ENCODE measurements around the gene PLA2G3. TPM values are rescaled to one million over a fixed set of nuclear protein-coding genes. Genes with fewer than 3 reads are reported as not detected.

PLA2G3 gene
- total and polyA plus RNA-seq, 9 donors, result 0.13 TPM; not detected in 8

DNA sequence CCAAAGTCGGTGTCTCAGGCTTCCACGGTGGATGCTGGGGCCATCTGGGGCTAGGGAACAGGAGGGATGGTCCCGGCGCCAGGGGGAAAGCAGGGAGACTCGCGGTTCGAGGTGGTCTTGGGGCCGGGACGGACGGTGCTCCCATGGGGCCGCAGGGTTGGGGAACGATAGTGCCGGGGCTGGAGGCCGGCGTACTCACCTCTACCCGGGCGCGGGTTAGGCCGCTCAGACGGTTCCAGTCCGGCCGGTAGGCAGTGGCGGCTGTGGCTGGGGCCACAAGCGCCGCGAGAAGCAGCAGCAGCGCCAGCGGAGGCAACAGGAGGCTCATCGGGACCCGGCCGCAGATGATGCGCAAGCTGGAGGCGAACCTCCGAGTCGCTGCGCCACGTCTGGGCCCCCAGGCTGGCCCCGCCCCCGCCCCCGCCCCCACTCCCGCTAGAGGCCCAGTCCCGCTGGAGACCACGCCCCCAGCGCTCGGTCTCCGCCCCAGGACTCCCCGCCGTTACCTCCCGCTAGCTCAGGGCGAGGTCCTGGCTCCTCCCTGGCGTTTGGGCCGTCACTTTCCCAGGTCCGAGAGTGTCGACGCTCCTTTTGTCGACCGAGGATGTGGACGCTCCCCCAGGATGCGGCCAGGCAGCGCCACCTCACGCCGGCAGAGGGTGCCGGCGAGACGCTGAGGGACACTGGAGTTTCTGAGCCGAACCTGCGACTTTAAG, 33.0 kb downstream of the PLA2G3 start, which contains the start of gene SELENOM:
Gene SELENOM, minus strand, starts transcription at position 391 of the 716 bp plus-strand sequence. Its CDS starts 63 bp downstream, at position 328.
- peaks cover 11% of the 10 kb centered on the region for H3K4me1 ChIP-seq (ENCODE audit: insufficient read depth)
- H3K36me3 ChIP-seq, result no peaks in the 10 kb centered on the region
- TF ChIP-seq, protein P1, sequence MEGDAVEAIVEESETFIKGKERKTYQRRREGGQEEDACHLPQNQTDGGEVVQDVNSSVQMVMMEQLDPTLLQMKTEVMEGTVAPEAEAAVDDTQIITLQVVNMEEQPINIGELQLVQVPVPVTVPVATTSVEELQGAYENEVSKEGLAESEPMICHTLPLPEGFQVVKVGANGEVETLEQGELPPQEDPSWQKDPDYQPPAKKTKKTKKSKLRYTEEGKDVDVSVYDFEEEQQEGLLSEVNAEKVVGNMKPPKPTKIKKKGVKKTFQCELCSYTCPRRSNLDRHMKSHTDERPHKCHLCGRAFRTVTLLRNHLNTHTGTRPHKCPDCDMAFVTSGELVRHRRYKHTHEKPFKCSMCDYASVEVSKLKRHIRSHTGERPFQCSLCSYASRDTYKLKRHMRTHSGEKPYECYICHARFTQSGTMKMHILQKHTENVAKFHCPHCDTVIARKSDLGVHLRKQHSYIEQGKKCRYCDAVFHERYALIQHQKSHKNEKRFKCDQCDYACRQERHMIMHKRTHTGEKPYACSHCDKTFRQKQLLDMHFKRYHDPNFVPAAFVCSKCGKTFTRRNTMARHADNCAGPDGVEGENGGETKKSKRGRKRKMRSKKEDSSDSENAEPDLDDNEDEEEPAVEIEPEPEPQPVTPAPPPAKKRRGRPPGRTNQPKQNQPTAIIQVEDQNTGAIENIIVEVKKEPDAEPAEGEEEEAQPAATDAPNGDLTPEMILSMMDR (IDR thresholded peaks at IDR 0.05), result peak; percentile 91 to 97 (median 92)
- TF ChIP-seq POLR2A (IDR thresholded peaks at IDR 0.05), result peak; percentile 95
- TF ChIP-seq EP300 (IDR thresholded peaks at IDR 0.05), result no peak
- 0 to 2% (median 0%) methylated on average over 40 to 67 of the region's 67 CpGs for WGBS, 3 donors
- H3K4me3 ChIP-seq, result peak within 1 kb of the TSS; percentile 84
- peak within 1 kb of the TSS; percentile 84 to 95 for H3K27ac ChIP-seq
- DNase-seq, result peak; percentile 97 to 98 (median 98)
- H3K9me3 ChIP-seq, result no peaks in the 10 kb centered on the region
- intact Hi-C loops (cut with DNase I), result loop anchor here in 1 of 4 donors (10.0 kb wide), 2 partner anchors 127 to 833 kb away; no protein-coding TSS in a partner anchor
- no peaks in the 10 kb centered on the region for H3K27me3 ChIP-seq

DNA sequence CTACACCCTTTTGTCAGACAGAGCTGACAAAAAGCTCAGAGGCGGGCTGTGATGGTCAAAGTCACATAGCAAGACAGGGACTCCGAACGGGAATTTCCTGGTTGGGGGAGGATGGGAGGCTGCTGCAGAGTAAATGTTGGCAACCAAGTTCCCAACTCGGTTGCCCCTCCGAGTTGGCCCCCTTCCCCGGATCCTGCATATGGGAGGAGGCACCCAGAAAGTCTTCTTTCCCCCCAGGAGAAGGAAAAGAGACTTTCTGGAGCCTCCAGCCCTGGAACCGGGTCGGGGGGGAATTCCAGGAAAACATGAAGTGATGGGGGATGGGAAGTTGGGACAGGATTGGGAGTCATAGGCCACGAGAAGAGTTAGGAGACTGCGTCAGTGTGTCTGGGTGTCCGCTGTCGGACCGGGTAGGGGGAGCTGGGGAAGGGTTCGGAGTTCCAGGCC, 33.6 kb downstream of the PLA2G3 start:
- Histone ChIP-seq H3K9me3 (no peaks in the 10 kb centered on the region), H3K4me1 (ENCODE audit: insufficient read depth) (peaks cover 11% of the 10 kb centered on the region), H3K27ac (peak overlapping the region; percentile 84 to 95), H3K36me3 (no peaks in the 10 kb centered on the region), H3K27me3 (no peaks in the 10 kb centered on the region), H3K4me3 (peak overlapping the region; percentile 84)
- intact Hi-C loops (cut with DNase I), result loop anchor here in 1 of 4 donors (10.0 kb wide), 2 partner anchors 128 to 832 kb away; no protein-coding TSS in a partner anchor
- TF ChIP-seq, protein P1 (IDR thresholded peaks at IDR 0.05), result no peak
- no peak for TF ChIP-seq POLR2A (IDR thresholded peaks at IDR 0.05)
- TF ChIP-seq EP300 (IDR thresholded peaks at IDR 0.05), result no peak
- 9 to 13% (median 12%) methylated on average over 14 of the region's 14 CpGs for WGBS, 3 donors
- peak in 3 of 5 donors; percentile 39 to 70 (median 65) for DNase-seq

DNA sequence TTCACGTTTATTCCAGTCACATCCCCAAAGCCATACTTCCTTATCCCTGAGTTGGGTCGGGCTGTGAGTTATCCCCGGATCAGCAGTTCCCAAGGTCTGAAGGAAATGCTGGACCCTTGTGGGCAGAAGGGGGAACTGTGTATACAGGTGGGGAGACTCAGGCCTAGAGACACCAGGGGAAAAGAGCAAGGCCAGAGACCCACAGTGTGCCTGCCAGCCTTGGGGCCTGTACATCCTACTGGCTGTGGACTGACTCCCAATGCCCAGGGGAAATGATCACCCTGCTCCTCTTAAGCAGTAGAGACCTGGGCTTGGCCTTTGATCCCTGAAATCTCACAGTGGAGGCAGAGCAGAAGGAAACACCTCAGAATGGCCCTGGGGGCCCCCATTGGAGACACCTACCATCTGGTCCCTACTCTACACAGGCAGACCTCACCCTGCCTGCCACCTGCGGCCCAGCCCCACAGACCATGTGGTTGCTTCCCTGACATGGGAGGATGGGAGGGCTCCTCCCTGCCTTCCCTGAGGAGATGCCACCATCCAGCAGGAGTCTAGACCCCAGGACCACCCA, 34.2 kb downstream of the PLA2G3 start:
- 16 to 28% (median 17%) methylated on average over 4 of the region's 4 CpGs for WGBS, 3 donors
- Histone ChIP-seq H3K27me3 (no peaks in the 10 kb centered on the region), H3K4me3 (peak overlapping the region; percentile 84), H3K4me1 (ENCODE audit: insufficient read depth) (peaks cover 11% of the 10 kb centered on the region), H3K9me3 (no peaks in the 10 kb centered on the region), H3K27ac (peak overlapping the region; percentile 84 to 95), H3K36me3 (no peaks in the 10 kb centered on the region)
- intact Hi-C loops (cut with DNase I), result loop anchor here in 1 of 4 donors (10.0 kb wide), 2 partner anchors 129 to 831 kb away; no protein-coding TSS in a partner anchor
- DNase-seq, result peak in 2 of 5 donors; percentile 35 to 40
- TF ChIP-seq POLR2A (IDR thresholded peaks at IDR 0.05) (no peak), EP300 (IDR thresholded peaks at IDR 0.05) (no peak)
- TF ChIP-seq, protein P1 (IDR thresholded peaks at IDR 0.05), result peak in 1 of 3 donors; percentile 35

DNA sequence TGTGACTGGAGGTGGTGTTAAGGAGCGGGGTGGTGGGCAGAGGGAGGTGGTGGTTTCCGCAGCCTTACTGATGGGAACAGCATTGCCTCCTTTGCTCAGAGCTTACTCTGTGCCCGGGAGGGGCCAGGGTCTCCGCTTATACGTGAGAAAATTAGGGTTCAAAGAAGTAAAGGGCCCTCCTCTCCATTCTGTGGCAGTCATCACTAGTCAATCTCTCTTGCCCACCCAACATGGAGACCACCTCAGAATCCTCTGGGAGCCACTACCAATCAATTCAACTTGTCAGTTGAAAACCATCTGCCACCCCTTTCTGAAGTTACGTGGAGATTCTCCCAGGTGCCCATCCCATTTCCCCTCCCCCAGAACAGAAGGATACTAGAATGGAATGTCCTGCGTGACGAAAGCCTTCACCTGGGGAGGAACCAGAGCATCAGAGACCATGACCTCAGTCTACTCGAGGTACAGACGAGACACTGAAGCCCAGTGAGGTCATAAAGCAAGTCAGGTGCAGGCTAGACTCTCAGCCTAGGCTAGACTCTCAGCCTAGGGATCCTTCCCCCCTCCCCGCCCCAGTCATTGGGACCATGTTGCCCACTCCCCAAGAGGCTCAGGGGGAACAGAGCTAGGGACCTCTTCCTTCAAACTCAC, 34.9 kb downstream of the PLA2G3 start:
- intact Hi-C loops (cut with DNase I), result loop anchor here in 1 of 4 donors (10.0 kb wide), 2 partner anchors 129 to 831 kb away; no protein-coding TSS in a partner anchor
- no peak for DNase-seq
- Histone ChIP-seq H3K4me1 (ENCODE audit: insufficient read depth) (peaks cover 11% of the 10 kb centered on the region), H3K9me3 (no peaks in the 10 kb centered on the region), H3K27ac (peak overlapping the region; percentile 84 to 95), H3K36me3 (no peaks in the 10 kb centered on the region), H3K4me3 (peak overlapping the region; percentile 84), H3K27me3 (no peaks in the 10 kb centered on the region)
- WGBS, 3 donors, result 74 to 76% (median 75%) methylated on average over 11 of the region's 11 CpGs
- TF ChIP-seq EP300 (IDR thresholded peaks at IDR 0.05) (no peak), POLR2A (IDR thresholded peaks at IDR 0.05) (no peak)
- TF ChIP-seq, protein P1 (IDR thresholded peaks at IDR 0.05), result no peak

All from ovary (tissue), 9 donors.